ENCODE data around the gene GMNC. TPM values are rescaled to one million over a fixed set of nuclear protein-coding genes. Genes with fewer than 3 reads are reported as not detected.

Gene GMNC
- not detected for total RNA-seq
- total RNA-seq (2013) = not detected

GRCh38 chr3:190862209-190863118 lies at the start of gene GMNC:
TSS of gene GMNC (minus strand) at chr3:190862694. CDS start at chr3:190862615, 79 bp downstream.
- Histone ChIP-seq H3K27ac (ENCODE audit: low read length) (no peak within 1 kb of the TSS), H3K4me3 (ENCODE audit: low read length) (no peak within 1 kb of the TSS), H3K9me3 (ENCODE audit: control insufficient read depth, insufficient read depth, low read length) (no peaks in the 10 kb centered on the region), H3K27me3 (ENCODE audit: control insufficient read depth, insufficient read depth, low read length) (peaks cover 9% of the 10 kb centered on the region), H3K36me3 (ENCODE audit: control insufficient read depth, insufficient read depth, low read length) (no peaks in the 10 kb centered on the region), H3K4me1 (ENCODE audit: control insufficient read depth, insufficient read depth, low read length) (peaks cover 3% of the 10 kb centered on the region)
- no peak for TF ChIP-seq CTCF (IDR thresholded peaks at IDR 0.05)
- ATAC-seq = peak; percentile 32 to 55 (median 53)
- no peaks in the 10 kb centered on the region for H3K36me3 Mint-ChIP-seq
- no peak within 1 kb of the TSS for H3K27ac Mint-ChIP-seq
- H3K9me3 Mint-ChIP-seq = peaks cover 5 to 6% of the 10 kb centered on the region in 2 donors
- peak in 1 of 2 donors; percentile 24 for DNase-seq
- peak within 1 kb of the TSS; percentile 37 for H3K4me3 Mint-ChIP-seq
- H3K27me3 Mint-ChIP-seq (ENCODE audit: low read depth in 2 of 2) = peaks cover 17 to 34% of the 10 kb centered on the region in 2 donors
- no peaks in the 10 kb centered on the region for H3K4me1 Mint-ChIP-seq
- intact Hi-C loops (cut with micrococcal nuclease) = no loop called here
- 7% methylated on average over 58 of the region's 58 CpGs for WGBS (ENCODE audit: insufficient coverage)

GRCh38 chr3:190911382-190911781 lies 48.9 kb upstream of the GMNC start:
- TF ChIP-seq CTCF (IDR thresholded peaks at IDR 0.05) = no peak
- Mint-ChIP-seq H3K4me3 (no peak overlapping the region), H3K9me3 (peaks cover 0 to 7% of the 10 kb centered on the region in 2 donors), H3K36me3 (no peaks in the 10 kb centered on the region), H3K27ac (no peak overlapping the region), H3K4me1 (no peaks in the 10 kb centered on the region), H3K27me3 (ENCODE audit: low read depth in 2 of 2) (no peaks in the 10 kb centered on the region)
- no peaks in the 10 kb centered on the region for H3K36me3 ChIP-seq (ENCODE audit: control insufficient read depth, insufficient read depth, low read length)
- no peak overlapping the region for H3K4me3 ChIP-seq (ENCODE audit: low read length)
- intact Hi-C loops (cut with micrococcal nuclease) = no loop called here
- H3K27ac ChIP-seq (ENCODE audit: low read length) = no peak overlapping the region
- no peaks in the 10 kb centered on the region for H3K9me3 ChIP-seq (ENCODE audit: control insufficient read depth, insufficient read depth, low read length)
- ATAC-seq (no peak), DNase-seq (no peak)
- no peaks in the 10 kb centered on the region for H3K4me1 ChIP-seq (ENCODE audit: control insufficient read depth, insufficient read depth, low read length)
- no peaks in the 10 kb centered on the region for H3K27me3 ChIP-seq (ENCODE audit: control insufficient read depth, insufficient read depth, low read length)
- WGBS (ENCODE audit: insufficient coverage) = 83% methylated on average over 3 of the region's 4 CpGs

GRCh38 chr3:190909908-190910307 lies 47.4 kb upstream of the GMNC start:
- Mint-ChIP-seq H3K4me3 (no peak overlapping the region), H3K36me3 (no peaks in the 10 kb centered on the region), H3K9me3 (peaks cover 2 to 10% of the 10 kb centered on the region in 2 donors), H3K27me3 (ENCODE audit: low read depth in 2 of 2) (no peaks in the 10 kb centered on the region), H3K27ac (no peak overlapping the region), H3K4me1 (no peaks in the 10 kb centered on the region)
- Histone ChIP-seq H3K4me3 (ENCODE audit: low read length) (no peak overlapping the region), H3K27me3 (ENCODE audit: control insufficient read depth, insufficient read depth, low read length) (no peaks in the 10 kb centered on the region), H3K36me3 (ENCODE audit: control insufficient read depth, insufficient read depth, low read length) (no peaks in the 10 kb centered on the region), H3K4me1 (ENCODE audit: control insufficient read depth, insufficient read depth, low read length) (no peaks in the 10 kb centered on the region), H3K27ac (ENCODE audit: low read length) (no peak overlapping the region), H3K9me3 (ENCODE audit: control insufficient read depth, insufficient read depth, low read length) (no peaks in the 10 kb centered on the region)
- no peak for DNase-seq
- intact Hi-C loops (cut with micrococcal nuclease) = no loop called here
- 94% methylated on average over 9 of the region's 9 CpGs for WGBS (ENCODE audit: insufficient coverage)
- ATAC-seq = no peak
- no peak for TF ChIP-seq CTCF (IDR thresholded peaks at IDR 0.05)

Data from natural killer cell (primary cell).